CD4-positive, CD25-positive, alpha-beta regulatory T cell (primary cell): Measurements from ENCODE around the gene MESD. TPM values are rescaled to one million over a fixed set of nuclear protein-coding genes. Genes with fewer than 3 reads are reported as not detected.

Experiments
- ATAC-seq, 2 donors: fragments of 150-1000 bp; cut with Tn5 transposase; one replicate each; pipeline ENCODE4 v1.10.0; 2021; ENCODE audit warnings: low read depth in 2 of 2, moderate number of reproducible peaks in 2 of 2, moderate library complexity in 1 of 2
- DNase-seq, 3 donors: peaks; one replicate each; pipeline versions ENCODE4 v3.0.0 to v3.0.0-alpha.2; 2012 to 2022; ENCODE audit warnings: mixed read lengths in 1 of 3
- H3K27ac ChIP-seq: one replicate; pipeline ENCODE4 v1.7.0; 2013; ENCODE audit warnings: mild to moderate bottlenecking, low read length; ENCODE audit not compliant: insufficient read depth, poor library complexity, severe bottlenecking
- H3K27me3 ChIP-seq: one replicate; pipeline ENCODE4 v1.7.0; 2013; ENCODE audit warnings: low read length; ENCODE audit not compliant: control insufficient read depth, insufficient read depth
- H3K36me3 ChIP-seq: one replicate; pipeline ENCODE4 v1.7.0; 2013; ENCODE audit warnings: mild to moderate bottlenecking, low read length, moderate library complexity; ENCODE audit not compliant: control insufficient read depth, insufficient read depth
- H3K4me1 ChIP-seq: 2 replicates; pipeline ENCODE4 v1.7.0; 2013; ENCODE audit warnings: mild to moderate bottlenecking, low read length; ENCODE audit not compliant: insufficient read depth, control insufficient read depth, poor library complexity, severe bottlenecking
- H3K4me3 ChIP-seq: one replicate; pipeline ENCODE4 v1.7.0; 2013; ENCODE audit warnings: low read depth, mild to moderate bottlenecking, low read length, moderate library complexity
- H3K9me3 ChIP-seq, 2 experiments: 1 replicate in 1 of 2; 2 replicates in 1 of 2; pipeline ENCODE4 v1.7.0; 2013; ENCODE audit warnings: low read length in 2 of 2, mild to moderate bottlenecking in 1 of 2, moderate library complexity in 1 of 2; ENCODE audit not compliant: control insufficient read depth in 2 of 2
- H3K27ac Mint-ChIP-seq, 3 donors: one replicate each; pipeline ENCODE4 v1.8.0; 2020 to 2022; ENCODE audit warnings: mild to moderate bottlenecking in 3 of 3, mixed read lengths in 3 of 3, moderate library complexity in 2 of 3
- H3K27me3 Mint-ChIP-seq: one replicate; pipeline ENCODE4 v1.8.0; 2022; ENCODE audit warnings: mild to moderate bottlenecking, mixed read lengths
- H3K36me3 Mint-ChIP-seq: one replicate; pipeline ENCODE4 v1.8.0; 2020; ENCODE audit warnings: mixed read lengths
- H3K4me1 Mint-ChIP-seq, 4 donors: one replicate each; pipeline ENCODE4 v1.8.0; 2020 to 2022; ENCODE audit warnings: mixed read lengths in 4 of 4, mild to moderate bottlenecking in 1 of 4
- H3K4me3 Mint-ChIP-seq, 4 donors: one replicate each; pipeline ENCODE4 v1.8.0; 2020 to 2022; ENCODE audit warnings: mild to moderate bottlenecking in 4 of 4, mixed read lengths in 4 of 4, moderate library complexity in 3 of 4
- H3K9me3 Mint-ChIP-seq, 7 donors: one replicate each; pipeline ENCODE4 v1.8.0; 2020 to 2022; ENCODE audit warnings: mixed read lengths in 7 of 7, mild to moderate bottlenecking in 3 of 7, moderate library complexity in 2 of 7
- polyA plus RNA-seq, 4 donors: library from polyadenylated mRNA; unstranded; fragments of 300-500 nt; fragmentation: Illumina TruSeq; gene quantifications; one replicate each; pipeline ENCODE4 v1.2.3, GENCODE V29; 2021
- total RNA-seq: library from RNA; stranded (reverse); gene quantifications from one replicate; pipeline ENCODE4 v1.2.3, GENCODE V29; 2022

MESD gene
- total and polyA plus RNA-seq, 5 donors from 2014 or later: 18.4 to 34.1 (median 29.7) TPM

GRCh38 chr15:81002331-81003096, 12.9 kb upstream of the MESD start:
- peak overlapping the region in 1 of 3 donors; percentile 38 for H3K27ac Mint-ChIP-seq
- DNase-seq: no peak

DNA sequence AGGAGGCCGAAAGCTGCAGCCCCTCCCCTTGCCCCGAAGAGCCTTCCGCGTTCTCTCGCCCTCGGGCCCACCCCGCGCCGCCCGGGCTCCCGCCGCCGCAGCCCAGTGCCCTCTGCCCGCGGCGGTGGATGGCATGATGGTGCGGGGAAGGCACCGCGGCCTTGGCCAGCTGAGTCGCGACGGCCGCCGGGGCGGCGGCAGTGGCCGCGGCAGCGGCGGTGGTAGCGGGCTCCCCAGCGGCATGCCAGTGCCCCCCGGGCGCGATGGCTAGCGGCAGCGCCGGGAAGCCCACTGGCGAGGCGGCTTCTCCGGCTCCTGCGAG, 12.4 kb upstream of the MESD start:
- no peak overlapping the region for H3K4me3 ChIP-seq
- Mint-ChIP-seq H3K27me3 (no peaks in the 10 kb centered on the region), H3K36me3 (peaks cover 7% of the 10 kb centered on the region), H3K4me3 (peak overlapping the region; percentile 73 to 85 (median 82)), H3K27ac (peak overlapping the region in 1 of 3 donors; percentile 15), H3K4me1 (peaks cover 37 to 70% (median 48%) of the 10 kb centered on the region in 4 donors), H3K9me3 (peaks cover 0 to 3% (median 0%) of the 10 kb centered on the region in 7 donors)
- H3K4me1 ChIP-seq: peaks cover 57% of the 10 kb centered on the region
- no peaks in the 10 kb centered on the region for H3K9me3 ChIP-seq
- peak overlapping the region; percentile 93 for H3K27ac ChIP-seq
- no peak for ATAC-seq
- no peak for DNase-seq
- peaks cover 3% of the 10 kb centered on the region for H3K36me3 ChIP-seq
- H3K27me3 ChIP-seq: no peaks in the 10 kb centered on the region

More at GRCh38 chr15:81002331-81003096, 12.9 kb upstream of the MESD start:
- Mint-ChIP-seq H3K36me3 (peaks cover 7% of the 10 kb centered on the region), H3K9me3 (no peaks in the 10 kb centered on the region), H3K4me3 (peak overlapping the region in 3 of 4 donors; percentile 75 to 83 (median 77)), H3K4me1 (peaks cover 38 to 70% (median 52%) of the 10 kb centered on the region in 4 donors), H3K27me3 (no peaks in the 10 kb centered on the region)
- Histone ChIP-seq H3K9me3 (no peaks in the 10 kb centered on the region), H3K4me3 (no peak overlapping the region), H3K36me3 (peaks cover 3% of the 10 kb centered on the region), H3K4me1 (peaks cover 57% of the 10 kb centered on the region), H3K27me3 (no peaks in the 10 kb centered on the region), H3K27ac (peak overlapping the region; percentile 93)
- no peak for ATAC-seq

GRCh38 chr15:81001152-81002008, 11.8 kb upstream of the MESD start:
- H3K4me3 ChIP-seq: no peak overlapping the region
- H3K9me3 Mint-ChIP-seq: peaks cover 0 to 3% (median 0%) of the 10 kb centered on the region in 7 donors
- DNase-seq: peak; percentile 46 to 64 (median 48)
- no peaks in the 10 kb centered on the region for H3K27me3 Mint-ChIP-seq
- H3K9me3 ChIP-seq: peaks cover 0 to under 1% of the 10 kb centered on the region in 2 experiments
- H3K27me3 ChIP-seq: no peaks in the 10 kb centered on the region
- peak overlapping the region; percentile 88 to 98 (median 98) for H3K4me3 Mint-ChIP-seq
- ATAC-seq: peak; percentile 25 to 37
- H3K36me3 ChIP-seq: peaks cover 3% of the 10 kb centered on the region
- peaks cover 57% of the 10 kb centered on the region for H3K4me1 ChIP-seq
- H3K4me1 Mint-ChIP-seq: peaks cover 37 to 67% (median 47%) of the 10 kb centered on the region in 4 donors
- H3K36me3 Mint-ChIP-seq: peaks cover 7% of the 10 kb centered on the region
- H3K27ac ChIP-seq: peak overlapping the region; percentile 93
- H3K27ac Mint-ChIP-seq: peak overlapping the region; percentile 15 to 95 (median 20)

- H3K4me1 Mint-ChIP-seq: peaks cover 36 to 65% (median 45%) of the 10 kb centered on the region in 4 donors
These were observed 11.1 kb upstream of the MESD start, which contains the start of gene TLNRD1 for GRCh38 chr15:81000624-81001151. TLNRD1 (plus strand) TSS chr15:81000923; CDS start chr15:81002272, 1,349 bp downstream.

DNA sequence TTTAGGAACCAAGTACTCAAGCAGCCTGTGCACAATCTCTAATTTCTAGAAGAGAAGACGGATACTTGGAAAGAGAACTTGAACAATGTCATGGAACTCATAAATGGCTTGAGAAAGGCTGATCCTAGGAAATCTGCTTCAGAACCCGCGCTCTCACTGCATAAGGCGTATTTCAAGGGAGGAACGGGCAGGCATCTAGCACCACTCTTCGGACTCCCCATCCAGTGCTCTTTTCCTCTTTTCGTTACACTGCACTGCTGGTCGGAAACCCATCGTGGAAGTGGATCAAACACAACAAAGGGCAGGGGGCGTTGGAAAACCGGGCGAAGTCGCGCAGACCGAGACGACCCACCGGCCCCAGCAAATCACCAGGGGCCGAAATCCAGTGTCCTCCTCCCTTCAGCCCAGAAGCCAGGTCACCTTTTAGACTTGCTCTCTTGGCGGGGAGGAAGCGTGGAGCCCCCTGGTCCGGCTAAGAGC, 10.6 kb upstream of the MESD start:
- Histone ChIP-seq H3K27me3 (no peaks in the 10 kb centered on the region), H3K4me1 (peaks cover 54% of the 10 kb centered on the region), H3K36me3 (peaks cover 3% of the 10 kb centered on the region), H3K9me3 (peaks cover 0 to 3% of the 10 kb centered on the region in 2 experiments), H3K27ac (peak overlapping the region; percentile 93), H3K4me3 (peak overlapping the region; percentile 88)
- no peaks in the 10 kb centered on the region for H3K27me3 Mint-ChIP-seq
- H3K4me3 Mint-ChIP-seq: peak overlapping the region; percentile 98
- H3K4me1 Mint-ChIP-seq: peaks cover 32 to 63% (median 40%) of the 10 kb centered on the region in 4 donors
- H3K9me3 Mint-ChIP-seq: peaks cover 0 to 8% (median 0%) of the 10 kb centered on the region in 7 donors
- H3K27ac Mint-ChIP-seq: peak overlapping the region; percentile 95 to 99 (median 98)
- ATAC-seq (no peak), DNase-seq (no peak)
- H3K36me3 Mint-ChIP-seq: peaks cover 7% of the 10 kb centered on the region

More at GRCh38 chr15:81000624-81001151, 11.1 kb upstream of the MESD start, which contains the start of gene TLNRD1:
- H3K9me3 ChIP-seq: peaks cover 0 to 3% of the 10 kb centered on the region in 2 experiments
- H3K9me3 Mint-ChIP-seq: peaks cover 0 to 8% (median 0%) of the 10 kb centered on the region in 7 donors
- no peaks in the 10 kb centered on the region for H3K27me3 Mint-ChIP-seq
- ATAC-seq (peak; percentile 72 to 73), DNase-seq (peak; percentile 77 to 97 (median 85))
- H3K27me3 ChIP-seq: no peaks in the 10 kb centered on the region
- peak within 1 kb of the TSS; percentile 88 for H3K4me3 ChIP-seq
- H3K4me3 Mint-ChIP-seq: peak within 1 kb of the TSS; percentile 98
- peak within 1 kb of the TSS; percentile 93 for H3K27ac ChIP-seq
- peaks cover 54% of the 10 kb centered on the region for H3K4me1 ChIP-seq
- peak within 1 kb of the TSS; percentile 95 to 99 (median 98) for H3K27ac Mint-ChIP-seq
- H3K36me3 Mint-ChIP-seq: peaks cover 7% of the 10 kb centered on the region
- peaks cover 3% of the 10 kb centered on the region for H3K36me3 ChIP-seq

- no peaks in the 10 kb centered on the region for H3K27me3 Mint-ChIP-seq
- DNase-seq: peak; percentile 48 to 95 (median 53)
- peaks cover 28 to 58% (median 35%) of the 10 kb centered on the region in 4 donors for H3K4me1 Mint-ChIP-seq
- Histone ChIP-seq H3K36me3 (peaks cover 3% of the 10 kb centered on the region), H3K27me3 (no peaks in the 10 kb centered on the region), H3K4me3 (peak overlapping the region; percentile 88), H3K27ac (peak overlapping the region; percentile 93), H3K4me1 (peaks cover 48% of the 10 kb centered on the region), H3K9me3 (peaks cover 0 to 3% of the 10 kb centered on the region in 2 experiments)
- peaks cover 7% of the 10 kb centered on the region for H3K36me3 Mint-ChIP-seq
- ATAC-seq: peak; percentile 15 to 30
- peak overlapping the region; percentile 98 for H3K4me3 Mint-ChIP-seq
- peak overlapping the region; percentile 95 to 99 (median 98) for H3K27ac Mint-ChIP-seq
- peaks cover 0 to 8% (median 0%) of the 10 kb centered on the region in 7 donors for H3K9me3 Mint-ChIP-seq
These were observed 10.0 kb upstream of the MESD start for GRCh38 chr15:80999623-81000036.

- H3K9me3 ChIP-seq: peaks cover 0 to 3% of the 10 kb centered on the region in 2 experiments
- Mint-ChIP-seq H3K4me1 (peaks cover 16 to 45% (median 22%) of the 10 kb centered on the region in 4 donors), H3K27me3 (no peaks in the 10 kb centered on the region), H3K36me3 (peaks cover under 1% of the 10 kb centered on the region), H3K27ac (peak overlapping the region; percentile 76 to 92 (median 88)), H3K4me3 (peak overlapping the region; percentile 58 to 88 (median 73)), H3K9me3 (peaks cover 0 to 8% (median 0%) of the 10 kb centered on the region in 7 donors)
- H3K36me3 ChIP-seq: no peaks in the 10 kb centered on the region
- peak in 2 of 3 donors; percentile 30 to 40 for DNase-seq
- H3K27ac ChIP-seq: peak overlapping the region; percentile 61
- no peaks in the 10 kb centered on the region for H3K27me3 ChIP-seq
- peaks cover 34% of the 10 kb centered on the region for H3K4me1 ChIP-seq
- ATAC-seq: no peak
- no peak overlapping the region for H3K4me3 ChIP-seq
These were observed 8.6 kb upstream of the MESD start for GRCh38 chr15:80998251-80998650.
